Right cardiac atrium (tissue), 5 donors: ENCODE results near the gene NR2C2AP. TPM values are rescaled to one million over a fixed set of nuclear protein-coding genes. Genes with fewer than 3 reads are reported as not detected.
"Not testable (repeated sequence)": the region's sequence is repeated elsewhere in the genome, so short reads cannot be mapped to it uniquely, and the experiment has no call there.

ENCODE experiments used
- ATAC-seq, 2 donors: fragments of 200-7000 bp; cut with Tn5 transposase; one replicate each; pipeline versions ENCODE4 v1.8.0 to v1.9.1; 2020; ENCODE audit warnings: moderate library complexity in 2 of 2, mild to moderate bottlenecking in 1 of 2
- DNase-seq, 3 donors: peaks; one replicate each; pipeline ENCODE4 v3.0.0-alpha.2; 2020
- H3K27ac ChIP-seq: one replicate; pipeline ENCODE4 v1.5.1; 2013; ENCODE audit warnings: mild to moderate bottlenecking, low read length, control low read depth, moderate library complexity
- H3K27me3 ChIP-seq: one replicate; pipeline ENCODE4 v1.6.1; 2013; ENCODE audit not compliant: control insufficient read depth, insufficient read depth
- H3K4me1 ChIP-seq: one replicate; pipeline ENCODE4 v1.6.1; 2013; ENCODE audit warnings: low read length; ENCODE audit not compliant: control insufficient read depth, insufficient read depth
- H3K4me3 ChIP-seq: one replicate; pipeline ENCODE4 v1.5.1; 2013; ENCODE audit warnings: low read length, control low read depth
- H3K9me3 ChIP-seq: one replicate; pipeline ENCODE4 v1.6.1; 2013; ENCODE audit warnings: low read length; ENCODE audit not compliant: control insufficient read depth
- WGBS: extraction: QIAGEN DNeasy Blood & Tissue Kit; methylation state at CpG from one replicate; pipeline ENCODE4 v1.1.7; 2013; 5-methylcytosine and 5-hydroxymethylcytosine counted together
- intact Hi-C, 4 donors: fragments of 100-400 bp; cut with DNase I; formaldehyde crosslinking; loops; one replicate each; pipeline versions ENCODE4 v1.11.0 to v1.14.0; 2022 to 2023
- polyA plus RNA-seq: library from polyadenylated mRNA; stranded (reverse); fragments of 200-250 nt; gene quantifications from one replicate; pipeline ENCODE4 v1.2.3, GENCODE V29; 2013
- total RNA-seq, 4 donors: library from RNA; stranded (reverse); fragmentation: NEBNext Ultra II Directional; extraction: Animal tissue kit (Norgen Biotek cat#: 25700); gene quantifications; one replicate each; pipeline ENCODE4 v1.2.1, GENCODE V29; 2021
- donor health status: healthy with polysubstance abuse.
- donor health status: DM: no; HTN: yes; CAD: no.
- donor health status: DM: no; HTN: no; CAD: no.
- donor health status: DM: no; HTN: yes; CAD: no; lungs with severe emphysema.
- donor health status: DM: yes; HTN: yes; CAD: no.

NR2C2AP gene
- total and polyA plus RNA-seq, 5 donors: 6.4 to 10.0 (median 6.9) TPM

GRCh38 chr19:19227217-19227616, 24.0 kb upstream of the NR2C2AP start:
- DNase-seq (no peak), ATAC-seq (no peak)
- Histone ChIP-seq H3K9me3 (no peaks in the 10 kb centered on the region), H3K4me3 (no peak overlapping the region), H3K4me1 (no peaks in the 10 kb centered on the region), H3K27me3 (no peaks in the 10 kb centered on the region), H3K27ac (no peak overlapping the region)
- WGBS: 81% methylated on average over 4 of the region's 4 CpGs
- intact Hi-C loops: no loop called here

- Histone ChIP-seq H3K27me3 (no peaks in the 10 kb centered on the region), H3K4me1 (no peaks in the 10 kb centered on the region), H3K4me3 (no peak overlapping the region), H3K27ac (no peak overlapping the region), H3K9me3 (no peaks in the 10 kb centered on the region)
- no peak for ATAC-seq
- 61% methylated on average over 10 of the region's 10 CpGs for WGBS
- intact Hi-C loops: no loop called here
- DNase-seq: no peak
Measured at GRCh38 chr19:19226663-19227062, 23.4 kb upstream of the NR2C2AP start.

GRCh38 chr19:19226204-19226603, 23.0 kb upstream of the NR2C2AP start:
- Histone ChIP-seq H3K4me1 (no peaks in the 10 kb centered on the region), H3K27ac (no peak overlapping the region), H3K27me3 (no peaks in the 10 kb centered on the region), H3K9me3 (no peaks in the 10 kb centered on the region), H3K4me3 (no peak overlapping the region)
- intact Hi-C loops: no loop called here
- 83% methylated on average over 5 of the region's 5 CpGs for WGBS
- DNase-seq (no peak), ATAC-seq (no peak)

- peak; percentile 60 to 80 (median 79) for DNase-seq
- no peaks in the 10 kb centered on the region for H3K4me1 ChIP-seq
- intact Hi-C loops: no loop called here
- H3K27me3 ChIP-seq: no peaks in the 10 kb centered on the region
- no peaks in the 10 kb centered on the region for H3K9me3 ChIP-seq
- no peak overlapping the region for H3K27ac ChIP-seq
- 2% methylated on average over 59 of the region's 59 CpGs for WGBS
- ATAC-seq: peak; percentile 49 to 70
- peak overlapping the region; percentile 36 for H3K4me3 ChIP-seq
Measured at GRCh38 chr19:19224852-19225494, 21.8 kb upstream of the NR2C2AP start.

- Histone ChIP-seq H3K27ac (no peak overlapping the region), H3K4me3 (no peak overlapping the region), H3K4me1 (no peaks in the 10 kb centered on the region), H3K9me3 (no peaks in the 10 kb centered on the region), H3K27me3 (no peaks in the 10 kb centered on the region)
- 68% methylated on average over 17 of the region's 17 CpGs for WGBS
- no peak for DNase-seq
- intact Hi-C loops: no loop called here
- no peak for ATAC-seq
Measured at GRCh38 chr19:19224150-19224851, 21.1 kb upstream of the NR2C2AP start.

GRCh38 chr19:19223636-19224035, 20.4 kb upstream of the NR2C2AP start:
- intact Hi-C loops: no loop called here
- DNase-seq (no peak), ATAC-seq (no peak)
- H3K9me3 ChIP-seq: no peaks in the 10 kb centered on the region
- H3K4me1 ChIP-seq: no peaks in the 10 kb centered on the region
- no peak overlapping the region for H3K27ac ChIP-seq
- no peak overlapping the region for H3K4me3 ChIP-seq
- H3K27me3 ChIP-seq: no peaks in the 10 kb centered on the region
- 83% methylated on average over 6 of the region's 6 CpGs for WGBS

DNA sequence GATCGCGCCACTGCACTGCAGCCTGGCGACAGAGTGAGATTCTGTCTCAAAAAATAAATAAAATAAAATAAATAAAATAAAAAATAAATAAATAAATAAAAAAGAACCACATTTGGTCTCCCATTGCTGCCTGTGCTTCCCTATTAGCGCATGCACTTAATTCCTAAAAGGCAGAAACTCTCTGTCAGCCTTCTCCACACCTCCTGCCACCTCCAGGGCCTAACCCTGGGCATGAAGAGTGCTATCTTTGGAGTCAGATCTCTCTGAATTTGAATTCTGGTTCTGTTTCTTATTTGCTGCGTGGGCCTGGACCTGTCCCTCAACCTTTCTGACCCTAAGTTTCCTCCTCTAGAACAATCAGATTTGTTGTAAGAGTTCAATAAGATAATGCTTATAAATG, 19.8 kb upstream of the NR2C2AP start:
- ATAC-seq: no peak
- Histone ChIP-seq H3K9me3 (no peaks in the 10 kb centered on the region), H3K27ac (no peak overlapping the region), H3K4me3 (no peak overlapping the region), H3K4me1 (no peaks in the 10 kb centered on the region), H3K27me3 (no peaks in the 10 kb centered on the region)
- WGBS: 85% methylated on average over 5 of the region's 5 CpGs
- no peak for DNase-seq
- intact Hi-C loops: no loop called here

GRCh38 chr19:19221000-19221399, 17.8 kb upstream of the NR2C2AP start:
- H3K4me3 ChIP-seq, intact Hi-C loops, ATAC-seq, DNase-seq, H3K27ac ChIP-seq, H3K9me3 ChIP-seq, H3K4me1 ChIP-seq, H3K27me3 ChIP-seq: not testable (repeated sequence)
- WGBS: 84% methylated on average over 8 of the region's 8 CpGs

GRCh38 chr19:19218911-19219310, 15.7 kb upstream of the NR2C2AP start:
- intact Hi-C loops: no loop called here
- Histone ChIP-seq H3K27ac (no peak overlapping the region), H3K9me3 (no peaks in the 10 kb centered on the region), H3K4me1 (no peaks in the 10 kb centered on the region), H3K4me3 (no peak overlapping the region), H3K27me3 (no peaks in the 10 kb centered on the region)
- ATAC-seq (no peak), DNase-seq (no peak)
- WGBS: 84% methylated on average over 21 of the region's 21 CpGs

GRCh38 chr19:19217099-19217498, 13.9 kb upstream of the NR2C2AP start:
- no peak overlapping the region for H3K27ac ChIP-seq
- no peaks in the 10 kb centered on the region for H3K27me3 ChIP-seq
- ATAC-seq (no peak), DNase-seq (no peak)
- 60% methylated on average over 4 of the region's 4 CpGs for WGBS
- H3K4me3 ChIP-seq: no peak overlapping the region
- H3K4me1 ChIP-seq: no peaks in the 10 kb centered on the region
- H3K9me3 ChIP-seq: no peaks in the 10 kb centered on the region
- intact Hi-C loops: no loop called here

- H3K9me3 ChIP-seq: no peaks in the 10 kb centered on the region
- no peak for ATAC-seq
- no peak overlapping the region for H3K27ac ChIP-seq
- intact Hi-C loops: no loop called here
- H3K27me3 ChIP-seq: no peaks in the 10 kb centered on the region
- 76% methylated on average over 4 of the region's 4 CpGs for WGBS
- H3K4me1 ChIP-seq: no peaks in the 10 kb centered on the region
- DNase-seq: no peak
- no peak overlapping the region for H3K4me3 ChIP-seq
Measured at GRCh38 chr19:19215792-19216191, 12.6 kb upstream of the NR2C2AP start.
